A673 (cell line): ENCODE measurements around the gene GALNT2. TPM values are rescaled to one million over a fixed set of nuclear protein-coding genes. Genes with fewer than 3 reads are reported as not detected.

Experiments
- BruUV-seq: library from RNA; stranded (reverse); fragments of 400-500 nt; replicated peaks from 2 replicates; lab custom pipeline; 2021; lab: Mats Ljungman, UMichigan
- CTCF ChIA-PET: fragments of 300-600 bp; sonication (Branson Sonifier 250); formaldehyde crosslinking; loops from one replicate; lab custom pipeline; 2022; ENCODE audit warnings: antibody characterized with exemption; lab: Charles Lee
- POLR2A ChIA-PET: fragments of 300-600 bp; sonication (Branson Sonifier 250); formaldehyde crosslinking; loops from one replicate; lab custom pipeline; 2022; ENCODE audit warnings: antibody characterized with exemption; ENCODE audit not compliant: low non-redundant PET; lab: Charles Lee
- DNase-seq: peaks from one replicate; pipeline ENCODE4 v3.0.0-alpha.2; 2015; ENCODE audit warnings: low spot score
- H3K27ac ChIP-seq: fragments of 200-600 bp; sonication (generic); 2 replicates; pipeline ENCODE4 v1.5.1; 2016; ENCODE audit warnings: mixed run types, low read depth, mild to moderate bottlenecking, mixed read lengths, antibody characterized with exemption, low read length; ENCODE audit not compliant: poor library complexity, severe bottlenecking
- H3K27me3 ChIP-seq: fragments of 200-600 bp; sonication (generic); replicated peaks from 2 replicates; pipeline ENCODE4 v1.6.1; 2017; ENCODE audit warnings: mixed run types, low read depth, mild to moderate bottlenecking, mixed read lengths, antibody characterized with exemption, low read length; ENCODE audit not compliant: insufficient read depth, poor library complexity
- H3K36me3 ChIP-seq: fragments of 200-600 bp; sonication (generic); 2 replicates; pipeline ENCODE4 v1.6.1; 2016; ENCODE audit warnings: mixed run types, mild to moderate bottlenecking, mixed read lengths, antibody characterized with exemption, low read length; ENCODE audit not compliant: insufficient read depth, poor library complexity, severe bottlenecking
- H3K4me1 ChIP-seq: fragments of 200-600 bp; sonication (generic); 2 replicates; pipeline ENCODE4 v1.6.1; 2017; ENCODE audit warnings: mixed run types, mild to moderate bottlenecking, mixed read lengths, antibody characterized with exemption, low read length; ENCODE audit not compliant: insufficient read depth, poor library complexity, severe bottlenecking
- H3K4me3 ChIP-seq: fragments of 200-600 bp; sonication (generic); 2 replicates; pipeline ENCODE4 v1.5.1; 2016; ENCODE audit warnings: low read depth, mixed run types, mild to moderate bottlenecking, mixed read lengths, low read length; ENCODE audit not compliant: poor library complexity, severe bottlenecking
- H3K9me3 ChIP-seq: fragments of 200-600 bp; sonication (generic); 2 replicates; pipeline ENCODE4 v1.6.1; 2016; ENCODE audit warnings: mixed run types, low read depth, mild to moderate bottlenecking, mixed read lengths, antibody characterized with exemption, low read length; ENCODE audit not compliant: poor library complexity, severe bottlenecking
- CTCF ChIP-seq: fragments of 300-800, 200-600 bp; sonication (generic); conservative IDR thresholded peaks from 2 replicates; pipeline ENCODE4 v1.5.1; 2017; ENCODE audit warnings: low read depth, mild to moderate bottlenecking, antibody characterized with exemption, low read length, moderate library complexity, mixed read lengths
- EZH2 ChIP-seq: fragments of 200-600 bp; sonication (generic); IDR thresholded peaks from 2 replicates; pipeline ENCODE4 v1.6.1; 2017; ENCODE audit warnings: borderline replicate concordance, low read depth, mild to moderate bottlenecking, mixed read lengths, antibody characterized with exemption, low read length; ENCODE audit not compliant: poor library complexity, severe bottlenecking
- intact Hi-C: fragments of 100-400 bp; cut with micrococcal nuclease; formaldehyde crosslinking; loops from one replicate; pipeline ENCODE4 v1.10.0; 2022; ENCODE audit not compliant: unreplicated experiment
- total RNA-seq: library from RNA; stranded (reverse); gene quantifications from 2 replicates; pipeline ENCODE4 v1.2.3, GENCODE V29; 2021

Gene GALNT2
- total RNA-seq, 1 experiment from 2014 or later, result 94.6 TPM

GRCh38 chr1:230204842-230205241 is 137.8 kb downstream of the GALNT2 start:
- Histone ChIP-seq H3K27me3 (no peaks in the 10 kb centered on the region), H3K4me1 (peaks cover 43% of the 10 kb centered on the region), H3K9me3 (no peaks in the 10 kb centered on the region), H3K4me3 (no peak overlapping the region), H3K27ac (peak overlapping the region; percentile 42), H3K36me3 (no peaks in the 10 kb centered on the region)
- no TSS peak for BruUV-seq
- CTCF ChIA-PET, result no interaction called here
- intact Hi-C loops, result no loop called here
- no peak for DNase-seq
- POLR2A ChIA-PET, result interaction anchor here (0.6 to 0.7 kb wide), 2 partner anchors 10 to 97 kb away, joined by 3 to 4 read pairs; no protein-coding TSS in a partner anchor
- TF ChIP-seq CTCF (no peak), EZH2 (no peak)

GRCh38 chr1:230205719-230206198 is 138.7 kb downstream of the GALNT2 start:
- no peaks in the 10 kb centered on the region for H3K27me3 ChIP-seq
- POLR2A ChIA-PET, result no interaction called here
- CTCF ChIA-PET, result interaction anchor here (0.6 kb wide), 1 partner anchor 110 kb away, joined by 3 read pairs; no protein-coding TSS in a partner anchor
- H3K36me3 ChIP-seq, result no peaks in the 10 kb centered on the region
- no peak for TF ChIP-seq CTCF
- no peak for TF ChIP-seq EZH2
- peaks cover 50% of the 10 kb centered on the region for H3K4me1 ChIP-seq
- H3K27ac ChIP-seq, result peak overlapping the region; percentile 15
- no peaks in the 10 kb centered on the region for H3K9me3 ChIP-seq
- DNase-seq, result peak; percentile 64
- intact Hi-C loops, result no loop called here
- no TSS peak for BruUV-seq
- no peak overlapping the region for H3K4me3 ChIP-seq

GRCh38 chr1:230206207-230206606 is 139.2 kb downstream of the GALNT2 start:
- no peaks in the 10 kb centered on the region for H3K9me3 ChIP-seq
- H3K27ac ChIP-seq, result peak overlapping the region; percentile 15
- TF ChIP-seq EZH2, result no peak
- TF ChIP-seq CTCF, result no peak
- intact Hi-C loops, result no loop called here
- ChIA-PET POLR2A (no interaction called here), CTCF (no interaction called here)
- no peaks in the 10 kb centered on the region for H3K27me3 ChIP-seq
- peaks cover 50% of the 10 kb centered on the region for H3K4me1 ChIP-seq
- no TSS peak for BruUV-seq
- DNase-seq, result no peak
- H3K36me3 ChIP-seq, result no peaks in the 10 kb centered on the region
- H3K4me3 ChIP-seq, result no peak overlapping the region
